Suprapubic skin (tissue), 3 donors: ENCODE data around the gene PRSS33.

Source experiments
- POLR2A ChIP-seq, 2 donors: fragments of 450-650 bp; IDR thresholded peaks; one replicate each; pipeline ENCODE4 v1.6.1; 2017; ENCODE audit warnings: antibody characterized with exemption in 2 of 2, mild to moderate bottlenecking in 2 of 2, moderate library complexity in 2 of 2
- TF ChIP-seq, protein P1 (sequence below), 2 donors: fragments of 200-600 bp in 1 of 2; fragments of 450-650 bp in 1 of 2; sonication (generic) in 1 of 2; IDR thresholded peaks; one replicate each; pipeline ENCODE4 v1.5.1; 2016 to 2019; ENCODE audit warnings: antibody characterized with exemption in 2 of 2, mild to moderate bottlenecking in 1 of 2, moderate library complexity in 1 of 2

DNA sequence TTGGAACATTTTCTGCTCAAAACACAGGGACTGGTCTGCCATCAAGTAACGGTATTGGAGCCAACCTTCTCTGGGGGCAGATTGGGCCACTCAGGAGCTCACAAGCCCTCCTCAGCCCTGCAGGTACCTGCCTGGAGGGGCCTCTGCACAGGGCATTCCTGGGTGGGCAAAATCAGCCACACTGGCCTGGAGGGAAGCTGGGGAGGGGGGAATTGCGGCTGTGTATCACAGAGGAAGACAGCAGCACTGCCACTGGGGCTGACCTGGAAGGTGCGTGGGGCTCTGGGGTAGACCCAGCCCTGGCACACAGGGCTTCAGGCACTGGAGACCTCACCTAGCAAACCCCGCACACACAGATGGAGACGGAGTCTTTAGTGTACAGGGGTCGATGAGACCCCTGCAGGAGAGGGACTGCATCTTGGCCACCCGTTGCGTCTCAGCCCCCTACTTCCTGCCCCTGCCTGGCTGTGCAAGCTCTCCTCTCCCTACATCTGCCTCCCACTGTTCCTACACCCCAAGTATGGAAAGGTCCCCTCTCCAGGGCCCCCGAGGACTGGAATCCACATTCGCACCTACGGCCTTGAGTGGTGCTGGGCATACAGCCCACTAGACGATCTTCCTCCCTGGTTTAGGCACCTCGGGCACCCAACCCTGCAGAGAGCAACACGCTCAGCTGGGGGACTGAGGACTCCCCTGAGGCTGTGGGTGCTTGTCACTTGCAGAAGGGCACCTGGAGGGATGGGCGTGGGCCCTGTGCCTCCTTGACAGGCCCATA, 42.1 kb downstream of the PRSS33 start:
- TF ChIP-seq, protein P1, sequence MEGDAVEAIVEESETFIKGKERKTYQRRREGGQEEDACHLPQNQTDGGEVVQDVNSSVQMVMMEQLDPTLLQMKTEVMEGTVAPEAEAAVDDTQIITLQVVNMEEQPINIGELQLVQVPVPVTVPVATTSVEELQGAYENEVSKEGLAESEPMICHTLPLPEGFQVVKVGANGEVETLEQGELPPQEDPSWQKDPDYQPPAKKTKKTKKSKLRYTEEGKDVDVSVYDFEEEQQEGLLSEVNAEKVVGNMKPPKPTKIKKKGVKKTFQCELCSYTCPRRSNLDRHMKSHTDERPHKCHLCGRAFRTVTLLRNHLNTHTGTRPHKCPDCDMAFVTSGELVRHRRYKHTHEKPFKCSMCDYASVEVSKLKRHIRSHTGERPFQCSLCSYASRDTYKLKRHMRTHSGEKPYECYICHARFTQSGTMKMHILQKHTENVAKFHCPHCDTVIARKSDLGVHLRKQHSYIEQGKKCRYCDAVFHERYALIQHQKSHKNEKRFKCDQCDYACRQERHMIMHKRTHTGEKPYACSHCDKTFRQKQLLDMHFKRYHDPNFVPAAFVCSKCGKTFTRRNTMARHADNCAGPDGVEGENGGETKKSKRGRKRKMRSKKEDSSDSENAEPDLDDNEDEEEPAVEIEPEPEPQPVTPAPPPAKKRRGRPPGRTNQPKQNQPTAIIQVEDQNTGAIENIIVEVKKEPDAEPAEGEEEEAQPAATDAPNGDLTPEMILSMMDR (IDR thresholded peaks at IDR 0.05), result no peak
- TF ChIP-seq POLR2A (IDR thresholded peaks at IDR 0.05), result no peak
